GM06990 (cell line): ENCODE measurements around the gene MUL1.

ENCODE experiments used
- DNase-seq: peaks from one replicate; pipeline ENCODE4 v3.0.0-alpha.2; 2011; ENCODE audit not compliant: insufficient read length; ENCODE audit errors: extremely low read depth
- H3K27me3 ChIP-seq: replicated peaks from 2 replicates; pipeline ENCODE4 v1.6.0; 2011; ENCODE audit warnings: low read length; ENCODE audit not compliant: control insufficient read depth, insufficient read depth
- H3K36me3 ChIP-seq: 2 replicates; pipeline ENCODE4 v1.5.1; 2011; ENCODE audit warnings: low read length; ENCODE audit not compliant: control insufficient read depth, insufficient read depth
- H3K4me3 ChIP-seq: replicated peaks from 2 replicates; pipeline ENCODE4 v1.5.1; 2011; ENCODE audit warnings: low read depth, mild to moderate bottlenecking, control low read depth, low read length
- CTCF ChIP-seq: IDR thresholded peaks from 2 replicates; pipeline ENCODE4 v1.5.1; 2011; ENCODE audit warnings: low read length, control low read depth, mild to moderate bottlenecking, inconsistent platforms; ENCODE audit not compliant: insufficient read depth, poor library complexity, severe bottlenecking

Gene MUL1

GRCh38 chr1:20454004-20454403, 53.9 kb downstream of the MUL1 start:
- Histone ChIP-seq H3K27me3 (no peaks in the 10 kb centered on the region; the same call in 1 of the 2 replicates), H3K36me3 (no peaks in the 10 kb centered on the region), H3K4me3 (no peak overlapping the region)
- TF ChIP-seq CTCF = no peak
- DNase-seq = no peak

- Histone ChIP-seq H3K27me3 (no peaks in the 10 kb centered on the region; the same call in 1 of the 2 replicates), H3K4me3 (no peak overlapping the region), H3K36me3 (no peaks in the 10 kb centered on the region)
- DNase-seq = no peak
- no peak for TF ChIP-seq CTCF
These were observed 58.1 kb downstream of the MUL1 start for GRCh38 chr1:20449735-20450311.
